Measurements from ENCODE around the gene PLEKHA4. TPM values are rescaled to one million over a fixed set of nuclear protein-coding genes. Genes with fewer than 3 reads are reported as not detected.
"Not testable (repeated sequence)": the region's sequence is repeated elsewhere in the genome, so short reads cannot be mapped to it uniquely, and the experiment has no call there.

PLEKHA4 gene
- polyA plus RNA-seq (ENCODE audit: insufficient read length) = 40.4 TPM

DNA sequence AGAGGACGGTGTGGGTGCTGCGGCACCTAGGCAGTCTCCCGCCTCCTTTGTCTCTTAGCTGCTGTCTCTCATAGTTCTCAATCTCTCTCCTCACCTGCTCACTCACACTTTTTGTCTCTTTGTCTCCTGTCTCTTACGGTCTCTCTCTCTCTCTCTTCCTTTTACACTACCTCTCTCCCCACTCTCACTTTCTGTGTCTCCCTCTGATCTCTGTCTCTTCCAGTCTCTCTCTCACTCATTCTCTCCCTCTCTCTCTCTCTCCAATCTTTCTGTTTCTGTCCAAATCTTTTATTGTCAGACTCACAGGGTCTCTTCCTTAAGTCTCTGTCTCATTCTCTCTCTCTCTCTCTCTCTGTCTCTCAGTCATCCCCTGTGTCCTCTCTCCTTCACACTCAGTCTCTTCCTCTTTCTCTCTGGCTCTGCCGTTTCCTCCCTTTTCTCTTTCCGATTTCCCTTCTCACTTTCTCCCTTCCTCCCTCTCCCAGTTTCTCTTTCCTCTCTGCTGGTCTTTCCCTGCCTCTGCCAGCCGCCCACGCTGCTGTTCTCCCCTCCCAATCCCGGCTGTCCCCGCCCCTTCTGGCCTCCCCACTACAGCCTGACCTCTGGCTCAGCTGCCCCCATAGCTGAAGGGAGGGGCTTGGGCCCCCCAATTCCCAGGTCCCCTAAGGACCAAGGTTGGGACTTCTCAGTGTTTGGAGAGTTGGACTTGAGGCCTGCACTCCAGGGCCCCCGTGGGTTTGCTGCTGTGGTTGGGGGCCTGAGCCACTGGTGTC is at the start of gene PLEKHA4:
PLEKHA4 (minus strand) TSS at position 504 of the 773 bp plus-strand sequence. CDS start 997 bp downstream, outside the sequence.
- DNase-seq = peak; percentile 81

DNA sequence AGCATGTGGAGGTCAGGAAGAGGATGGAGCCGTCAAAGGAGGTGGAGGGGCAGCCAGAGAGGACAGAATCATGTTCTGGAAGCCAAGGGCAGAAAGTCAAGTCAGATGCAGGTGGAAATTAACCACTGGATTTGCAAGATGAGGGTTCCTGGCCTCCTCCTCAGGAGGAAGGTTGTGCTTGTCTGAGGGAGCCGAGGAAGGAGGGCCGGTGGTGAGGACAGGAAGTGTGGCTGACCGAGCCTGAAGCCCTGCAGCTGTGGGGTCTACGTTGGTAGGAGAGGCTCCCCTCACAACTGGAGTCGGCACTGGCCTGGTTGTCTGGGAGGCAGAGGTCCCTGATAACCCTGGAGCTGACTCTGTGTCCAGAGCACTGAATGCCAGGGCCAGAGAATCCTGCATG is 49.7 kb upstream of the PLEKHA4 start:
- DNase-seq = no peak

DNA sequence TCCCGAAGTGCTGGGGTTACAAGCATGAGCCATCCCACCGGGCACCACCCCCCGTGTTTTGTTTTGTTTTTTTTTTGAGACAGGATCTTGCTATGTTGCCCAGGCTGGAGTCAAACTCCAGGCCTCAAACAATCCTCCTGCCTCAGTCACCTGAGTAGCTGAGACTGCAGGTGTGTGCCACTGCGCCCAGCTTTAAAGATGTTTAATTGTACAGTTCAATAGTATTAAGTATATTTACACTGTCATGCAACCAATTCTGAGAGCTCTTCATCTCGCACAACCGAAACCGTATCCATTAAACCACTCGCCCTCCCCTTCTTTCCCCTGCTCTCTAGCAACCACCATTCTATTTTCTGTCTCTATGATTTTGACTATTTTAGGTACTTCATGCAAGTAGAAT is 47.3 kb upstream of the PLEKHA4 start:
- DNase-seq = no peak

DNA sequence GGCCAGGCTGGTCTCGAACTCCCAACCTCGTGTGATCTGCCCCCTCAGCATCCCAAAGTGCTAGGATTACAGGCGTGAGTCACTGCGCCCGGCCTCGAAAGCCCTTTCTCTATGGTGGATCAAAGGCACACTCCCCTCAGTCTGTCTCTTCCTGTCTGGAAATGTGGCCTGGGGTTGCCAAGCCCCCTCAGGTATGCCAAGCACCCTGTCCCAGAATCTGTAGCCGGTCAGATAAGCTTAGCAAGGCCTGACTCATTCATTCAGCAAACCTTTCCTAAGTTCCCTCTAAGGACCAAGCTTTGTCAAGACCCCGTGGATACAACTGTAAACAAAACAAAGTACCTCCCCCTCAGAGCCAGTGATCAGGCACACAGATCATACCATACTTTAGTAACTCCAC is 45.8 kb upstream of the PLEKHA4 start:
- no peak for DNase-seq

DNA sequence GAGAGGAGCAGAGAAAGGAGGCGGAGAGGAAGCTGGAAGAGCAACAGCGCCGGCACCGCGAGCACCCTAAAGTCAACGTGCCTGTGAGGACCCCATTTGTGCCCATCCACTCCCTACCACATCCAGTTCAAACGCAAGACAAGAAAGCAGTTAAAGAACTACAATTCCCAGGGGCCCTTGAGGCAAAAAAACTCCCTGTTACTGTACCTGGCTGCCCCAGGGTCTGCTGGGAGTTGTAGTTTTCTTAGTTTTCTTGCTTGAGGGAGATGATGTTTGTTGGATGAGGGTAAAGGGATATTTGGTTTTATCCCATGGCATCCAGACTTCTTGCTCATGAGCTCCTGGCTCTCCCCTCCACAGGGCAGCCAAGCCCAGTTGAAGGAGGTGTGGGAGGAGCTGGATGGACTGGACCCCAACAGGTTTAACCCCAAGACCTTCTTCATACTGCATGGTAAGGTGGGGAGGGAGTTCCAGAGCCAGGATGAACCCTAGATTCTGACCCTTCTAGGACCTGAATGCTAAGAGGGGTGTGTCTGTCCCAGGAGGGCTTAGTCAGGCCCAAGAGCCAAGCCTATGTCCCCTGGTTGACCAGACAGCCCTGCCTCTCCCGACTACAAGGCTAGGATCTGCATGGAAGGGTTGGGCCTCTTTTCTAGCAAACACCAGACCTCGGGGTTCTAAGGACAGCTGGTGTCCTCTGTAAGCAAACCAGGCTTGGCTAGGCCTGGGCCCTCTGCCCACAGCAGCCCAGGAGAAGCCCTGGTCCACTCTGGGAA is 44.9 kb upstream of the PLEKHA4 start:
- no peak for DNase-seq

- no peak for DNase-seq
These were observed 42.4 kb upstream of the PLEKHA4 start for GRCh38 chr19:48910803-48911202.

DNA sequence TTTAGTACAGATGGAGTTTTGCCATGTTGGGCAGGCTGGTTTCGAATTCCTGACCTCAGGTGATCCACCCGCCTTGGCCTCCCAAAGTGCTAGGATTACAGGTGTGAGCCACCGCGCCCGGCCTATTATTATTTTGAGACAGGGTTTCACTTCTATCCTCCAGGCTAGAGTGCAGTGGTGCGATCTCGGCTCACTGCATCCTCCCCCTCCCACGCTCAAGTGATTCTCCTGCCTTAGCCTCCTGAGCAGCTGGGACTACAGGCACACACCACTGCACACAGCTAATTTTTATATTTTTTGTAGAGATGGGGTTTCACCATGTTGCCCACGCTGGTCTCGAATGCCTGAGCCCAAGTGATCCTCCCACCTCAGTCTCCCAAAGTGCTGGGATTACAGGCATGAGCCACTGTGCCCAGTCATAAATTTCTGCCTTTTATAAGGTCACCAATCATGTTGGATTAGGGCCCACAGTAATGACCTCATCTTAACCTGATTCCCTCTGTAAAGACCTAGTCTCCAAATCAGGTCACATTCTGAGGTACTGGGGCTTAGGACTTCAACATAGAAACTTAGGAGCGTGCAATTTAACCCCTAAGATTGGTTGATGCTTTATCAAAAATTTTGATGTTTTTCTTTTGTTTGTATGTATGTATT is 41.1 kb upstream of the PLEKHA4 start:
- DNase-seq = not testable (repeated sequence)

- no peak for DNase-seq
These were observed 39.3 kb upstream of the PLEKHA4 start for GRCh38 chr19:48907671-48908070.

DNA sequence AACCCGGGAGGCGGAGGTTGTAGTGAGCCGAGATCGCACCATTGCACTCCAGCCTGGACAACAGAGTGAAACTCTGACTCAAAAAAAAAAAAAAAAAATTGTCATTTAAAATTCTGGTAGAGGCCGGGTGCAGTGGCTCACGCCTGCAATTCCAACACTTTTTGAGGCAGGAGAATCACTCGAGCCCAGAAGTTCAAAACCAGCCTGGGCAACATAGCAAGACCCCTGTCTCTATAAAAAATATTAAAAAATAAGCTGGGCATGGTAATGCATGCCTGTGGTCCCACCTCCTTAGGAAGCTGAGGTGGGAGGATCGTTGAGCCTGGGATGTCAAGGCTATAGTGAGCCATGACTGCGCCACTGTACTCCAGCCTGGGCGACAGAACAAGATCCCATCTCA is 37.9 kb upstream of the PLEKHA4 start:
- DNase-seq = no peak

DNA sequence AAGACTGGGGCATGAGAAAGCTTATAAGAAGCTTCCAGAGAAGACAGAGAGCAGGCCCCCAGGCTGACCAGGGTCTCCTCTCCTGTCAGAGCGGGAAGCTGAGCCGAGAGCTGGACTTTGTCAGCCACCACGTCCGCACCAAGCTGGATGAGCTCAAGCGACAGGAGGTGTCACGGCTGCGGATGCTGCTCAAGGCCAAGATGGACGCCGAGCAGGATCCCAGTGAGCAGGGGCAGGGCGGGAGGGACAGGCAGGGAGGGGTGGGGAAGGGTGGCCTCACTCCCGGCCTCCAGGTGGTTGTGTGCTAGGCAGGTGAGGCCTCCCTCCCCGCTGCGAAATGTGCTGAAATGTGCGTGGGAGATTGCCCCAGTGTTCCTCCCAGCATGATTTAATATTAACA is 37.2 kb upstream of the PLEKHA4 start:
- DNase-seq = no peak

DNA sequence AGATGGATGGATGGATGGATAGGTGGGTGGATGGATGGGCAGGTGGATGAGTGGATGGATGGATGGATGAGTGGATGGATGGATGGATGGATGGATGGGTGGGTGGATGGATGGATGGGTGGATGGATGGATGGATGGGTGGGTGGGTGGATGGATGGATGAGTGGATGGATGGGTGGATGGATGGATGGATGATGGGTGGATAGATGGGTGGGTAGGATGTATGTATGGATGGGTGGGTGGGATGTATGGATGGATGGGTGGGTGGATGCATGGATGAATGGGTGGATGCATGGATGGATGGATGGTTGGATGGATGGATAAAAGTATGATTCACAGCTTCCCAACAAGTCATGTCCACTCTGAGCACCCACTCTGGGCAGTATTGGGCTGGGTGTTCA is 35.4 kb upstream of the PLEKHA4 start:
- DNase-seq = not testable (repeated sequence)

DNA sequence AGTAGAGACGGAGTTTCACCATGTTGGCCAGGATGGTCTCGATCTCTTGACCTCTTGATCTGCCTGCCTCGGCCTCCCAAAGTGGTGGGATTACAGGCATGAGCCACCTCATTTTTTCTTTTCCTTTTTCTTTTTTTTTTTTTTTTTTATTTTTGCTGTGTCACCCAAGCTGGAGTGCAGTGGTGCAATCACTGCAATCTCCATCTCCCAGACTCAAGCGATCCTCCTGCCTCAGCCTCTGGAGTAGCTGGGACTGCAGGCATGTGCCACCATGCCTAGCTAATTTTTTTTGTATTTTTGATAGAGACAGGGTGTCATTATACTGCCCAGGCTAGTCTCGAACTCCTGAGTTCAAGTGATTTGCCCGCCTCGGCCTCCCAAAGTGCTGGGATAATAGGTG is 33.9 kb upstream of the PLEKHA4 start:
- DNase-seq = not testable (repeated sequence)

GRCh38 chr19:48900477-48901406 is 32.3 kb upstream of the PLEKHA4 start:
- DNase-seq = no peak

DNA sequence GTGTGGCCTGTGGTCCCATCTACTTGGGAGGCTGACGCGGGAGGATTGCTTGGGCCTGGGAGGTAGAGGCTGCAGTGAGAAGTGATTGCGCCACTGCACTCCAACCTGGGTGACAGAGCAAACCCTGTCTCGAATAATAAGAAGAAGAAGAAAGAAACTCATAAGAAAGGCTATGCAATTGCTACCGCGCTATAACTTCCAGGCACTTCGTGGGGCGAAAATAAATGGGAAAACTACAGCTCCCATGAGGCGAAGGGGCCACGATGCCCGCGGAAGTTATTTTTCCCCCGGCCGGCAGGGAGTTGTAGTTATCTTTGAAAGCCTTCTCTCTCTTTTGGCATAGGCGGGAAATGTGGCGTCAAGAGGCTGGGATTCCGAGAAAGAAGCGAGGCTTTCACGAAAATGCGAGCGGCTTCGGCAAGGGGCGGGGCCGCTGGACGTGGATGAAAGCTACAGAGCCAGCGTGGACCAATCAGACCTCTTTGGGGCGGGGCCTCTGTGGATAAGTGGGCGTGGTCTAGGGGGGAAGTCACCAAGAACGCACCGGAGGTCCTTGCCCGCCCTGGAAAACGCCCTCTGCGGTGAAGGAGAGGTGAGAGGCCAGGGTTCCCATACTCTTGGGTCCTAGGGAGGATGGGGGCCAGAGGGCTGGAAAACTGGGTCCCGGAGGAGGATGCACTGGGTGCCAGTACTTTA is 31.5 kb upstream of the PLEKHA4 start, which contains the start of gene NUCB1:
NUCB1 (plus strand) TSS at position 532 of the 696 bp plus-strand sequence. CDS start 485 bp downstream, outside the sequence.
- peak; percentile 100 for DNase-seq

DNA sequence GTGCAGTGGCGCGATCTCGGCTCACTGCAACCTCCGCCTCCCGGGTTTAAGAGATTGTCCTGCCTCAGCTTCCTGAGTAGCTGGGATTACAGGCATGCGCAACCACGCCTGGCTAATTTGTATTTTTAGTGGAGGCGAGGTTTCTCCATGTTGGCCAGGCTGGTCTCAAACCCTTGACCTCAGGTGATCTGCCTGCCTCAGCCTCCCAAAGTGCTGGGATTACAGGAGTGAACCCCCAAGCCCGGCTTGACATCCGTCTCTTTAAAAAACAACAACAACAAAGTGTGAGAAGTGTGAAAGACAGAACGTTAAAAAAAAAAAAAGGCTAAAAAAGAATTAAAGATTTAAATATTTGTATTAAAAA is 31.0 kb upstream of the PLEKHA4 start:
- DNase-seq = not testable (repeated sequence)

DNA sequence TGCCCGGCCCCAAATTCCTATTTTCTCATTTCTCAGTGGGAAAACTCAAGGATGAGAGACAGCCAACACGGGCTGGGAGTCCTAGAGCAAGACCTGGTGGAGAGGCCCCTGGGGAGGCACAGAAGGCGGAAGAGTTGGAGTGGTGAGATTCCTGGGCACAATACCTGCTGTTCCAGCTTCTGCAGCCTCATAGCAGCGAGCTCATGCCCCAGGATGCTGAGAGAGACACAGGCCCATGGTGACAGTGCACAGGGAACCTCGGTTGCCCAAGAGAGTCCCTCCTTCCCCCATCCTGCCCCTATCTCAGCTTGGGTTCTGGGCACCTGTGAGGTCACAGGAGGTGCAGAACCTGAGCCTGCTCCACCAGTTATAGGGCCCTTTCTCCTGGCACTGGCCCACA is 28.8 kb upstream of the PLEKHA4 start:
- DNase-seq = no peak

GRCh38 chr19:48896191-48896720 is 27.8 kb upstream of the PLEKHA4 start:
- no peak for DNase-seq

DNA sequence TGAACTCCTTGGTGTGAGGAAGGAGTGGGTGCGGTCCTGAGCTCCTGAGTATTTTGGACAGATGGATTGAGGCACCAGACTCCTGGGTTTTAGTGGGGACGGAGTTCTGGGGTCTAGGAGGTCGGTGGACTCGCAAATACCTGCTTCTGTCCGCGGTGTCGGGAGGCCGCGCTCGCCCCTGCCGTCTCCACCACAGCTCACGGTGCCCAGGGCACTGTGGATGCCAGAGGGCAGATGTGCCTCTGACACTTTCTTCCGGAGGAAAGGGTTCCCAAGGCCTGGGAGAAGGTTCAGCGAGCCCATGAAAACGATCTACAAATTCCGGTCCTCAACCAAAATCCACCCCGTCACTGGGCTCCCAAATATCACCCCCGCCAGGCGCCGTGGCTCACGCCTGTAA is 26.8 kb upstream of the PLEKHA4 start:
- DNase-seq = no peak

DNA sequence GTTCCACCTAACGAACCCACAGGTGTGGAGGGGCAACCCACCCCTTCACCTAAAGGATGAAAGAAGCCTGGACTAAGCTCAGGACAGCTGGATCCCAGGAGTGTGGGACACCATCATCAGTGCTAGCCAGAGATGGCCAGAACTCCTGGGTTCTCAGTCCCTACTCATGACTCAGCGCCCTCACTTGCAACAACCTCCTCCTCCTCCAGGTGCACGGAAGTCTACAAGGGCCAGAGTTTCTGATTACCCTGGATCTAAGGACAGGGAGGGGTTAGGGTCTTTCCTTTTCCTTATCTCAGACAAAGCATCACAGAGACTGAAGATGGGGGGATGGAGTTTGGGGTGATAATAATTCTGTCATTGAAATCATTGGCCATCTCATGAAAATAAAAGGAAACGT is 22.1 kb upstream of the PLEKHA4 start:
- DNase-seq = no peak

- not testable (repeated sequence) for DNase-seq
These were observed 21.1 kb upstream of the PLEKHA4 start for GRCh38 chr19:48889496-48889895.

Data from hindlimb muscle (tissue), 1 donor.